Ramos (cell line): ENCODE data around the gene TFDP1.

ENCODE experiments used
- in situ Hi-C: fragments of 300-500 bp; cut with MboI; formaldehyde crosslinking; loops from one replicate; pipeline ENCODE4 v1.14.3; 2022; ENCODE audit warnings: low sequenced_read_pairs; ENCODE audit not compliant: unreplicated experiment

TFDP1 gene

GRCh38 chr13:113644800-113645199, 60.2 kb downstream of the TFDP1 start:
- in situ Hi-C loops = no loop called here

GRCh38 chr13:113645329-113645728, 60.8 kb downstream of the TFDP1 start:
- in situ Hi-C loops = no loop called here

- in situ Hi-C loops = no loop called here
Observed at GRCh38 chr13:113646376-113646775, 61.8 kb downstream of the TFDP1 start.

GRCh38 chr13:113646921-113647340, 62.4 kb downstream of the TFDP1 start:
- in situ Hi-C loops = no loop called here

- in situ Hi-C loops = no loop called here
Observed at GRCh38 chr13:113647351-113648215, 63.0 kb downstream of the TFDP1 start.

GRCh38 chr13:113648216-113648610, 63.7 kb downstream of the TFDP1 start:
- in situ Hi-C loops = no loop called here

GRCh38 chr13:113649212-113649611, 64.7 kb downstream of the TFDP1 start:
- in situ Hi-C loops = no loop called here

- in situ Hi-C loops = no loop called here
Observed at GRCh38 chr13:113650275-113650674, 65.7 kb downstream of the TFDP1 start.

- in situ Hi-C loops = no loop called here
Observed at GRCh38 chr13:113650731-113651148, 66.2 kb downstream of the TFDP1 start.

- in situ Hi-C loops = no loop called here
Observed at GRCh38 chr13:113651511-113652403, 67.2 kb downstream of the TFDP1 start.

GRCh38 chr13:113652404-113653263, 68.1 kb downstream of the TFDP1 start:
- in situ Hi-C loops = no loop called here

- in situ Hi-C loops = no loop called here
Observed at GRCh38 chr13:113653264-113654174, 69.0 kb downstream of the TFDP1 start.

- in situ Hi-C loops = no loop called here
Observed at GRCh38 chr13:113654175-113654560, 69.6 kb downstream of the TFDP1 start.

GRCh38 chr13:113654591-113655345, 70.2 kb downstream of the TFDP1 start:
- in situ Hi-C loops = no loop called here

GRCh38 chr13:113655346-113656002, 70.9 kb downstream of the TFDP1 start:
- in situ Hi-C loops = no loop called here

- in situ Hi-C loops = no loop called here
Observed at GRCh38 chr13:113656003-113656588, 71.5 kb downstream of the TFDP1 start.

GRCh38 chr13:113656831-113657671, 72.5 kb downstream of the TFDP1 start:
- in situ Hi-C loops = no loop called here
